GM19372 (cell line): ENCODE data around the gene NAV2.
"Not testable (repeated sequence)": the region's sequence is repeated elsewhere in the genome, so short reads cannot be mapped to it uniquely, and the experiment has no call there.

Experiments used
- ATAC-seq: cut with Tn5 transposase; IDR thresholded peaks from one replicate; pipeline ENCODE4 v1.9.1; 2021; ENCODE audit warnings: mild to moderate bottlenecking, low read depth, moderate library complexity; ENCODE audit not compliant: unreplicated experiment

Gene NAV2

GRCh38 chr11:19879307-19880087, 166.9 kb downstream of the NAV2 start:
- ATAC-seq = no peak

- ATAC-seq = no peak
Measured at GRCh38 chr11:19880088-19880345, 167.4 kb downstream of the NAV2 start.

GRCh38 chr11:19881177-19881576, 168.5 kb downstream of the NAV2 start:
- ATAC-seq = no peak

GRCh38 chr11:19882356-19882755, 169.7 kb downstream of the NAV2 start:
- ATAC-seq = no peak

- no peak for ATAC-seq
Measured at GRCh38 chr11:19886498-19886897, 173.9 kb downstream of the NAV2 start.

- ATAC-seq = no peak
Measured at GRCh38 chr11:19887842-19888241, 175.2 kb downstream of the NAV2 start.

- ATAC-seq = no peak
Measured at GRCh38 chr11:19889531-19889930, 176.9 kb downstream of the NAV2 start.

- ATAC-seq = no peak
Measured at GRCh38 chr11:19890308-19890707, 177.7 kb downstream of the NAV2 start.

GRCh38 chr11:19891022-19891421, 178.4 kb downstream of the NAV2 start:
- ATAC-seq = no peak

- ATAC-seq = no peak
Measured at GRCh38 chr11:19892387-19892786, 179.8 kb downstream of the NAV2 start.

- ATAC-seq = no peak
Measured at GRCh38 chr11:19892876-19893275, 180.2 kb downstream of the NAV2 start.

- ATAC-seq = no peak
Measured at GRCh38 chr11:19894404-19894803, 181.8 kb downstream of the NAV2 start.

- ATAC-seq = not testable (repeated sequence)
Measured at GRCh38 chr11:19895037-19895436, 182.4 kb downstream of the NAV2 start.

- ATAC-seq = no peak
Measured at GRCh38 chr11:19895776-19896175, 183.1 kb downstream of the NAV2 start.

- ATAC-seq = no peak
Measured at GRCh38 chr11:19903620-19904069, 191.0 kb downstream of the NAV2 start.

GRCh38 chr11:19905280-19905853, 192.7 kb downstream of the NAV2 start:
- no peak for ATAC-seq

GRCh38 chr11:19906126-19906525, 193.5 kb downstream of the NAV2 start:
- no peak for ATAC-seq

GRCh38 chr11:19907008-19907579, 194.5 kb downstream of the NAV2 start:
- ATAC-seq = no peak

- no peak for ATAC-seq
Measured at GRCh38 chr11:19907839-19908238, 195.2 kb downstream of the NAV2 start.

- no peak for ATAC-seq
Measured at GRCh38 chr11:19910931-19911330, 198.3 kb downstream of the NAV2 start.

- no peak for ATAC-seq
Measured at GRCh38 chr11:19912115-19912957, 199.7 kb downstream of the NAV2 start.
